ENCODE results near the gene RAB40B. TPM values are rescaled to one million over a fixed set of nuclear protein-coding genes. Genes with fewer than 3 reads are reported as not detected.

The RAB40B gene
- polyA plus RNA-seq, 1 donor from 2014 or later, result 1.9 TPM

Other genes starting within 250 kb of the RAB40B start
- gene CYBC1, start 247.9 kb downstream of the RAB40B start, polyA plus RNA-seq, result 266 TPM
- gene NARF, start 240.0 kb downstream of the RAB40B start, polyA plus RNA-seq, result 76.2 TPM
- gene FOXK2, start 179.0 kb downstream of the RAB40B start, polyA plus RNA-seq, result 5.8 TPM
- gene WDR45B, start 50.3 kb downstream of the RAB40B start, polyA plus RNA-seq, result 32.1 TPM
- gene FN3KRP, start 18.0 kb upstream of the RAB40B start, polyA plus RNA-seq, result 16.7 TPM
- not detected for gene FN3K, start 36.9 kb upstream of the RAB40B start, polyA plus RNA-seq
- gene TBCD, start 53.4 kb upstream of the RAB40B start, polyA plus RNA-seq, result 19.4 TPM
- not detected for gene ZNF750, start 141.3 kb upstream of the RAB40B start, polyA plus RNA-seq

Measured in IgD-negative memory B cell (primary cell).